GM21515 (cell line): Measurements from ENCODE around the gene ARHGEF4.
"Not testable (repeated sequence)": the region's sequence is repeated elsewhere in the genome, so short reads cannot be mapped to it uniquely, and the experiment has no call there.

Experiments used
- ATAC-seq: cut with Tn5 transposase; IDR thresholded peaks from one replicate; pipeline ENCODE4 v1.9.1; 2021; ENCODE audit not compliant: unreplicated experiment

The ARHGEF4 gene

GRCh38 chr2:131046028-131046917, 209.6 kb downstream of the ARHGEF4 start:
- ATAC-seq = no peak

GRCh38 chr2:131046918-131047652, 210.4 kb downstream of the ARHGEF4 start:
- no peak for ATAC-seq

GRCh38 chr2:131047920-131048560, 211.3 kb downstream of the ARHGEF4 start:
- ATAC-seq = no peak

- no peak for ATAC-seq
Measured at GRCh38 chr2:131048641-131049040, 211.9 kb downstream of the ARHGEF4 start.

- ATAC-seq = no peak
Measured at GRCh38 chr2:131049150-131049718, 212.5 kb downstream of the ARHGEF4 start.

- no peak for ATAC-seq
Measured at GRCh38 chr2:131050896-131051295, 214.2 kb downstream of the ARHGEF4 start.

- ATAC-seq = no peak
Measured at GRCh38 chr2:131052741-131053263, 216.1 kb downstream of the ARHGEF4 start.

GRCh38 chr2:131054488-131054887, 217.8 kb downstream of the ARHGEF4 start:
- no peak for ATAC-seq

- no peak for ATAC-seq
Measured at GRCh38 chr2:131055169-131056065, 218.7 kb downstream of the ARHGEF4 start.

- ATAC-seq = no peak
Measured at GRCh38 chr2:131056204-131056931, 219.7 kb downstream of the ARHGEF4 start.

- no peak for ATAC-seq
Measured at GRCh38 chr2:131056932-131057287, 220.2 kb downstream of the ARHGEF4 start.

GRCh38 chr2:131058214-131058843, 221.6 kb downstream of the ARHGEF4 start:
- ATAC-seq = no peak

GRCh38 chr2:131058920-131059319, 222.2 kb downstream of the ARHGEF4 start:
- ATAC-seq = no peak

- ATAC-seq = no peak
Measured at GRCh38 chr2:131063501-131064283, 227.0 kb downstream of the ARHGEF4 start.

- ATAC-seq = no peak
Measured at GRCh38 chr2:131064589-131065512, 228.1 kb downstream of the ARHGEF4 start.

- ATAC-seq = no peak
Measured at GRCh38 chr2:131067465-131068125, 230.9 kb downstream of the ARHGEF4 start.

GRCh38 chr2:131068172-131068571, 231.5 kb downstream of the ARHGEF4 start:
- not testable (repeated sequence) for ATAC-seq
